SU-DHL-6 (cell line): ENCODE results near the gene CNKSR1.

Experiments used
- H2AFZ ChIP-seq: fragments of 200-600 bp; sonication (generic); 2 replicates; pipeline ENCODE4 v1.6.1; 2014; ENCODE audit warnings: low read depth, mild to moderate bottlenecking, moderate library complexity, mixed read lengths, antibody characterized with exemption, low read length; ENCODE audit not compliant: severe bottlenecking
- H3F3A ChIP-seq: fragments of 200-600 bp; shearing (Covaris generic); 2 replicates; pipeline ENCODE4 v1.6.0; 2016; ENCODE audit warnings: antibody characterized with exemption, mild to moderate bottlenecking; ENCODE audit not compliant: insufficient read depth
- H3K27ac ChIP-seq: fragments of 200-600 bp; sonication (generic); 2 replicates; pipeline ENCODE4 v1.5.1; 2016; ENCODE audit warnings: low read depth, mild to moderate bottlenecking, low read length, moderate library complexity, mixed read lengths
- H3K27me3 ChIP-seq: fragments of 200-600 bp; sonication (generic), shearing (Covaris generic); 2 replicates; pipeline ENCODE4 v1.6.0; 2014; ENCODE audit warnings: mild to moderate bottlenecking, low read length
- H3K36me3 ChIP-seq: fragments of 200-600 bp; sonication (generic); 2 replicates; pipeline ENCODE4 v1.6.1; 2014; ENCODE audit warnings: mild to moderate bottlenecking, low read length, mixed read lengths
- H3K4me2 ChIP-seq: fragments of 300-600, 200-600 bp; shearing (Covaris generic), sonication (generic); 2 replicates; pipeline ENCODE4 v1.6.0; 2014; ENCODE audit warnings: low read length, low read depth, mild to moderate bottlenecking; ENCODE audit not compliant: poor library complexity, severe bottlenecking
- H3K4me3 ChIP-seq: fragments of 200-600 bp; sonication (generic); 2 replicates; pipeline ENCODE4 v1.5.1; 2014; ENCODE audit warnings: antibody characterized with exemption, low read length, mild to moderate bottlenecking, mixed read lengths; ENCODE audit not compliant: insufficient read depth, poor library complexity, severe bottlenecking
- H3K79me2 ChIP-seq: fragments of 200-600 bp; sonication (generic); 2 replicates; pipeline ENCODE4 v1.6.1; 2014; ENCODE audit warnings: mild to moderate bottlenecking, low read length, moderate library complexity; ENCODE audit not compliant: insufficient read depth
- H3K9ac ChIP-seq: fragments of 200-600 bp; sonication (generic); 2 replicates; pipeline ENCODE4 v1.7.0; 2014; ENCODE audit warnings: mild to moderate bottlenecking, low read length
- H3K9me2 ChIP-seq: fragments of 200-600 bp; sonication (generic); replicated peaks from 2 replicates; pipeline ENCODE4 v1.6.1; 2014; ENCODE audit warnings: low read length; ENCODE audit not compliant: insufficient read depth
- H3K9me3 ChIP-seq: fragments of 200-600 bp; sonication (generic); 2 replicates; pipeline ENCODE4 v1.6.1; 2014; ENCODE audit warnings: low read length, mixed read lengths; ENCODE audit not compliant: insufficient read depth
- H4K20me1 ChIP-seq: fragments of 200-600 bp; sonication (generic); 2 replicates; pipeline ENCODE4 v1.6.1; 2014; ENCODE audit warnings: low read depth, mild to moderate bottlenecking, antibody characterized with exemption, low read length, moderate library complexity, mixed read lengths
- EZH2phosphoT487 ChIP-seq: fragments of 200-600 bp; sonication (generic), shearing (Covaris generic); conservative IDR thresholded peaks from 2 replicates; pipeline ENCODE4 v1.6.1; 2018; ENCODE audit warnings: mild to moderate bottlenecking, antibody characterized with exemption, low read length, moderate library complexity, mixed read lengths
- TF ChIP-seq, protein P1 (sequence below): fragments of 200-600 bp; sonication (generic); IDR thresholded peaks from one replicate; pipeline ENCODE4 v1.5.1; 2017; ENCODE audit warnings: antibody characterized with exemption, mild to moderate bottlenecking, low read length, moderate library complexity; ENCODE audit not compliant: insufficient read depth, poor library complexity, severe bottlenecking

The CNKSR1 gene

DNA sequence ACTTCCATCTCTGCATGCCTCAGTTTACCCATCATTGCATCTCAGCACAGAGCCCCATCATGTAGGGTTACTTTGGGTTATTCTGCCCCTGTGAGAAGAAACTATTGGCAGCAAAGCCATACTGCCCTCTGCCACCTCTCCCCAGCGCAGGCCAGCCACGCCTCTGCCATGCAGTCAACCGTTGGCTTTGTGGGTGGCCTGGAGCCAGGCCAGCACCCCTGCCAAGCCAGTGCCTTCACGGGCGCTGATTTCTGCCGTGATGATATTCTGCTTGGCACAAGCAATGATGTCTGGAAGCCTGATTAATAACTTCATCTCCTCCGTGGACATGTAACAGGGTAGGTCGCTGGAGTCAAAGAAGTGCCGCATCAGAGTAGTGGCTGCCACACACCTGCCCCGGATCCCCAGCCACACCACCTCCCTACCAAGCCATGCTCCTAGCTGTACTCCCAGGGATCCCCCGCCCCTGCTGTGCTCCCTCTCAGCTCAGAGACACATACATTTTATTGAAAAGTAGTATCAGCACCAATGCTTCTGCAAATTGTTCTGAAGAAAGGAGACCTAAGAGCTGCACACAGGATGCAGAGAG is 41.7 kb downstream of the CNKSR1 start:
- H4K20me1 ChIP-seq = no peaks in the 10 kb centered on the region
- no peaks in the 10 kb centered on the region for H3K9me3 ChIP-seq
- no peaks in the 10 kb centered on the region for H3K9me2 ChIP-seq
- H3K36me3 ChIP-seq = no peaks in the 10 kb centered on the region
- no peak overlapping the region for H3K4me3 ChIP-seq
- TF ChIP-seq, protein P1, sequence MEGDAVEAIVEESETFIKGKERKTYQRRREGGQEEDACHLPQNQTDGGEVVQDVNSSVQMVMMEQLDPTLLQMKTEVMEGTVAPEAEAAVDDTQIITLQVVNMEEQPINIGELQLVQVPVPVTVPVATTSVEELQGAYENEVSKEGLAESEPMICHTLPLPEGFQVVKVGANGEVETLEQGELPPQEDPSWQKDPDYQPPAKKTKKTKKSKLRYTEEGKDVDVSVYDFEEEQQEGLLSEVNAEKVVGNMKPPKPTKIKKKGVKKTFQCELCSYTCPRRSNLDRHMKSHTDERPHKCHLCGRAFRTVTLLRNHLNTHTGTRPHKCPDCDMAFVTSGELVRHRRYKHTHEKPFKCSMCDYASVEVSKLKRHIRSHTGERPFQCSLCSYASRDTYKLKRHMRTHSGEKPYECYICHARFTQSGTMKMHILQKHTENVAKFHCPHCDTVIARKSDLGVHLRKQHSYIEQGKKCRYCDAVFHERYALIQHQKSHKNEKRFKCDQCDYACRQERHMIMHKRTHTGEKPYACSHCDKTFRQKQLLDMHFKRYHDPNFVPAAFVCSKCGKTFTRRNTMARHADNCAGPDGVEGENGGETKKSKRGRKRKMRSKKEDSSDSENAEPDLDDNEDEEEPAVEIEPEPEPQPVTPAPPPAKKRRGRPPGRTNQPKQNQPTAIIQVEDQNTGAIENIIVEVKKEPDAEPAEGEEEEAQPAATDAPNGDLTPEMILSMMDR = no peak
- no peak for TF ChIP-seq EZH2phosphoT487
- H3K27ac ChIP-seq = no peak overlapping the region
- no peak overlapping the region for H3K9ac ChIP-seq
- no peaks in the 10 kb centered on the region for H3K79me2 ChIP-seq
- H2AFZ ChIP-seq = no peak overlapping the region
- no peak overlapping the region for H3K4me2 ChIP-seq
- H3F3A ChIP-seq = no peaks in the 10 kb centered on the region
- H3K27me3 ChIP-seq = no peaks in the 10 kb centered on the region

DNA sequence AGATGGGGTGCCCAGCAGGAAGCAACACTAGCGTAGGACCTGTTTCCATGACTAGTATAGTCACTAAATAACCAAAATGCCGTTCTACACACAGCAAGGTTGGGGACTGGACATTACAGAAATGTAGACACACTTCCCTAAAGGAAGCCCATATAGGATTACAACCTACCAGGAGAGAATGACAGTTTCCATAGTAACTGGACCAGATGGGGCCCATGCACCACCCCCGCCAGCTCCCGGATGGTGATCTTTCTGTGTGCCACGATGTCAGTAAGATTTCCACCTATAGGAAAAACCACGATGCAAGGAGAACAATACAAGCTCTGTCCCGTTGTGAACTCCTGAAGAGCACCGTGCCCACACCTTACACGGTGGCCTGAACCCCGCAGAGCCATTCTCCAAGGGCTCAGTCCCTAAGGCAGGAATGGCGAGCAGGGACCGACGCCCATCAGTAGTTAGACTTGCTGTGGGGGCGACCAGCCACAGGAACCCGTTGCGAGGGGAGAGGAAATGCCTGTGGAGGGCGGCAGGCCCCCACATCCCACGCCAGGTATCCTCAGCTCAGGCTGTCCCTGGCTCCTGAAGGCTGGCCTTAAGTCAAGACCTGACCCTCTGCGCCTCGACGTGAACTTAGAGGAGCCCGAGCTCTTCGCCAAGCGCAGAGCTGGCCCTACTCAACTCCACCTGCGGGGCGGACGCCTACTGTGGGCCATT is 43.1 kb downstream of the CNKSR1 start:
- Histone ChIP-seq H3F3A (no peaks in the 10 kb centered on the region), H3K9me2 (no peaks in the 10 kb centered on the region), H4K20me1 (no peaks in the 10 kb centered on the region), H3K27ac (no peak overlapping the region), H3K9me3 (no peaks in the 10 kb centered on the region), H3K27me3 (no peaks in the 10 kb centered on the region), H3K9ac (no peak overlapping the region), H3K4me3 (no peak overlapping the region), H3K4me2 (no peak overlapping the region), H3K79me2 (no peaks in the 10 kb centered on the region), H2AFZ (no peak overlapping the region), H3K36me3 (no peaks in the 10 kb centered on the region)
- TF ChIP-seq EZH2phosphoT487 = no peak
- TF ChIP-seq, protein P1 = no peak

DNA sequence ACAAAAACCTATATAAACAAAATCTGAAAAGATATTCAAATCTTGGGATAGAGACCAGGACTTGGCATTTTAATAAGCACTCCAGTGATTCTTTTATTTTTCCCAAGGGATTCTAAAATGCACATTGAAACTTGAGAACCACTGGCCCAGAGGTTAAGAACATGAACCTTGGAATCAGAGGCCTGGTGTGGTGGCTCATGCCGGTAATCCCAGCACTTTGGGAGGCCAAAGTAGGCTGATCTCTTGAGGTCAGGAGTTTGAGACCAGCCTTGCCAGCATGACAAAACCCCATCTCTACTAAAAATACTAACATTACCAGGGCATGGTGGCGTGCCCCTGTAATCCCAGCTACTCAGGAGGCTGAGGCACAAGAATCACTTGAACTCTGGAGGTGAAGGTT is 43.8 kb downstream of the CNKSR1 start:
- Histone ChIP-seq H3F3A (no peaks in the 10 kb centered on the region), H3K36me3 (no peaks in the 10 kb centered on the region), H3K9me2 (no peaks in the 10 kb centered on the region), H4K20me1 (no peaks in the 10 kb centered on the region), H3K9me3 (no peaks in the 10 kb centered on the region), H3K4me2 (no peak overlapping the region), H2AFZ (no peak overlapping the region), H3K9ac (no peak overlapping the region), H3K27ac (no peak overlapping the region), H3K27me3 (no peaks in the 10 kb centered on the region), H3K4me3 (no peak overlapping the region), H3K79me2 (no peaks in the 10 kb centered on the region)
- TF ChIP-seq, protein P1 = no peak
- TF ChIP-seq EZH2phosphoT487 = no peak
